Trophoblast cell (in vitro differentiated cells and primary cell): Measurements from ENCODE around the gene CGNL1.

Source experiments
- DNase-seq, 2 donors: peaks; one replicate each; pipeline ENCODE4 v3.0.0-alpha.2; 2016
- H2AFZ ChIP-seq: 2 replicates; pipeline ENCODE4 v1.6.1; 2013; ENCODE audit warnings: low read length, moderate library complexity, mild to moderate bottlenecking; ENCODE audit not compliant: insufficient read depth, poor library complexity
- H2AK5ac ChIP-seq: 2 replicates; pipeline ENCODE4 v1.6.1; 2013; ENCODE audit warnings: mild to moderate bottlenecking, low read length
- H2BK120ac ChIP-seq: 2 replicates; pipeline ENCODE4 v1.6.1; 2013; ENCODE audit warnings: low read length, mild to moderate bottlenecking, moderate library complexity; ENCODE audit not compliant: insufficient read depth, poor library complexity
- H2BK12ac ChIP-seq: 2 replicates; pipeline ENCODE4 v1.6.1; 2013; ENCODE audit warnings: mild to moderate bottlenecking, low read length, moderate library complexity
- H2BK5ac ChIP-seq: 2 replicates; pipeline ENCODE4 v1.6.1; 2013; ENCODE audit warnings: low read length, low read depth, moderate library complexity, mild to moderate bottlenecking; ENCODE audit not compliant: poor library complexity
- H3K14ac ChIP-seq: 2 replicates; pipeline ENCODE4 v1.6.1; 2013; ENCODE audit warnings: mild to moderate bottlenecking, low read length
- H3K18ac ChIP-seq: 2 replicates; pipeline ENCODE4 v1.6.1; 2013; ENCODE audit warnings: mild to moderate bottlenecking, low read length
- H3K23ac ChIP-seq: 2 replicates; pipeline ENCODE4 v1.6.1; 2013; ENCODE audit warnings: low read length
- H3K27ac ChIP-seq: 2 replicates; pipeline ENCODE4 v1.5.1; 2013; ENCODE audit warnings: low read depth, mild to moderate bottlenecking, inconsistent platforms, low read length, moderate library complexity
- H3K27me3 ChIP-seq: 2 replicates; pipeline ENCODE4 v1.6.1; 2013; ENCODE audit warnings: inconsistent platforms, mild to moderate bottlenecking, low read length, moderate library complexity; ENCODE audit not compliant: insufficient read depth
- H3K36me3 ChIP-seq, 2 experiments: 1 replicate in 1 of 2; 2 replicates in 1 of 2; pipeline ENCODE4 v1.6.1; 2013; ENCODE audit warnings: low read length in 2 of 2, mild to moderate bottlenecking in 2 of 2, moderate library complexity in 1 of 2; ENCODE audit not compliant: insufficient read depth in 2 of 2, control insufficient read depth in 1 of 2
- H3K4ac ChIP-seq: 2 replicates; pipeline ENCODE4 v1.6.1; 2013; ENCODE audit warnings: low read depth, mild to moderate bottlenecking, low read length, moderate library complexity
- H3K4me1 ChIP-seq, 2 experiments: 1 replicate in 1 of 2; 2 replicates in 1 of 2; pipeline ENCODE4 v1.6.1; 2013; ENCODE audit warnings: low read length in 2 of 2, mild to moderate bottlenecking in 2 of 2, moderate library complexity in 1 of 2; ENCODE audit not compliant: insufficient read depth in 2 of 2, control insufficient read depth in 1 of 2
- H3K4me2 ChIP-seq: 2 replicates; pipeline ENCODE4 v1.6.1; 2013; ENCODE audit warnings: inconsistent platforms, mild to moderate bottlenecking, low read length, moderate library complexity
- H3K4me3 ChIP-seq: 2 replicates; pipeline ENCODE4 v1.5.1; 2013; ENCODE audit warnings: mild to moderate bottlenecking, low read depth, low read length, inconsistent platforms
- H3K79me1 ChIP-seq: one replicate; pipeline ENCODE4 v1.6.1; 2013; ENCODE audit warnings: low read length
- H3K79me2 ChIP-seq: 2 replicates; pipeline ENCODE4 v1.6.1; 2013; ENCODE audit warnings: low read length, mild to moderate bottlenecking; ENCODE audit not compliant: control insufficient read depth, insufficient read depth, poor library complexity
- H3K9ac ChIP-seq: 2 replicates; pipeline ENCODE4 v1.6.1; 2013; ENCODE audit warnings: mild to moderate bottlenecking, low read length
- H3K9me3 ChIP-seq: 2 replicates; pipeline ENCODE4 v1.6.1; 2013; ENCODE audit warnings: low read depth, mild to moderate bottlenecking, control low read depth, inconsistent platforms, low read length; ENCODE audit not compliant: insufficient read depth
- H4K12ac ChIP-seq: 2 replicates; pipeline ENCODE4 v1.6.1; 2013; ENCODE audit warnings: low read depth, mild to moderate bottlenecking, low read length, moderate library complexity
- H4K8ac ChIP-seq: 2 replicates; pipeline ENCODE4 v1.6.1; 2013; ENCODE audit warnings: low read depth, mild to moderate bottlenecking, low read length, moderate library complexity
- H4K91ac ChIP-seq: one replicate; pipeline ENCODE4 v1.6.1; 2013; ENCODE audit warnings: low read depth, mild to moderate bottlenecking, low read length, moderate library complexity
- WGBS: extraction: QIAGEN DNeasy Blood & Tissue Kit; methylation state at CpG from one replicate; pipeline ENCODE4 v1.1.7; 2013; ENCODE audit warnings: missing lambda C conversion rate; ENCODE audit not compliant: insufficient read length, insufficient coverage; ENCODE audit errors: extremely low coverage; 5-methylcytosine and 5-hydroxymethylcytosine counted together

CGNL1 gene

DNA sequence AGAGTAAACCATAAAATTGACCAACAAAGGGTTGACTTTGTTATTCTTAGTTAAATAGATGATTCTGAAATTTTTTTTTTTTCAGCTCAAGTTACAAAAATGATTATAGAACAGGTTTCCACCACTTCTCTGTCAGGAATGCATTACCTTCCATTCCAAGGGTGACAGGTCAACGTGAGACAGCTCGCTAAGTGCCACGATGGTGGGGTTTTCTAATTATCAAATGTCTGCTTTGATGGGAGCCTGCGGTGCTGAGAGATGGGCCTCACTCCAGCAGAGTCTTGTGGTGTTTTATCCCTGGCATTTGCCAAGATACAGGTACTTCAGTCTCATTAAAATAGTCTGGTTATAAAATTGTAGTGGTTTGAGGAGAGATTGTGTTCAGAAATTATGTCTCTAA is 80.3 kb downstream of the CGNL1 start:
- Histone ChIP-seq H2BK12ac (no peak overlapping the region), H3K4ac (no peak overlapping the region), H3K79me1 (peaks cover 6% of the 10 kb centered on the region), H3K27ac (no peak overlapping the region), H3K79me2 (no peaks in the 10 kb centered on the region), H4K12ac (no peak overlapping the region), H2BK5ac (no peak overlapping the region), H2BK120ac (no peak overlapping the region), H3K9ac (no peak overlapping the region), H3K4me1 (peaks cover 9 to 17% of the 10 kb centered on the region in 2 experiments), H2AFZ (no peak overlapping the region), H3K9me3 (no peaks in the 10 kb centered on the region), H3K27me3 (no peaks in the 10 kb centered on the region), H3K36me3 (peaks cover 0 to 7% of the 10 kb centered on the region in 2 experiments), H3K23ac (no peak overlapping the region), H3K14ac (no peak overlapping the region), H3K4me3 (no peak overlapping the region), H4K8ac (no peak overlapping the region), H4K91ac (no peak overlapping the region), H3K18ac (no peak overlapping the region), H3K4me2 (no peak overlapping the region), H2AK5ac (no peak overlapping the region)
- WGBS = no CpG with 5 or more reads among the region's 4 CpGs
- no peak for DNase-seq

DNA sequence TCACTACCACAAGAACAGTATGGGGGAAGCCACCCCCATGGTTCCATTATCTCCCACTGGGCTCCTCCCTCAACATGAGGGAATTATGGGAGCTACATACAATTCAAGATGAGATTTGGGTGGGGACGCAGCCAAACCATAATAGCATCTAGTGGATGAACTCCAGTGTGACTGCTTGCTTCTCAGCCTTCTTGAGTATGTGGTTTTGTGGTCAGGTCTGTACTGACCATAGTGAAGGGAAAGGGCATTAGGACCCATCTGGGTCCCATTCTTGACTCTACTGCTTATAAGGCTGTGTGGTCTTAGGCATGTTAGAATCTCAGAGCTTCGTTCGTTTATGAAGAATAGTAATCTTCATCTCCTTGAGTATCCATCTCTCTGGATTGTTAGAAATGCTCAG is 81.4 kb downstream of the CGNL1 start:
- Histone ChIP-seq H3K27ac (no peak overlapping the region), H3K18ac (no peak overlapping the region), H4K91ac (no peak overlapping the region), H3K9me3 (no peaks in the 10 kb centered on the region), H3K27me3 (no peaks in the 10 kb centered on the region), H3K4me1 (peaks cover 9 to 17% of the 10 kb centered on the region in 2 experiments), H3K23ac (no peak overlapping the region), H2AK5ac (peak overlapping the region; percentile 1), H3K79me2 (no peaks in the 10 kb centered on the region), H2BK120ac (no peak overlapping the region), H2BK5ac (no peak overlapping the region), H4K12ac (no peak overlapping the region), H3K79me1 (peaks cover 6% of the 10 kb centered on the region), H3K14ac (no peak overlapping the region), H3K4ac (no peak overlapping the region), H2AFZ (no peak overlapping the region), H3K9ac (no peak overlapping the region), H3K36me3 (peaks cover 0 to 6% of the 10 kb centered on the region in 2 experiments), H2BK12ac (peak overlapping the region; percentile 23), H3K4me2 (no peak overlapping the region), H3K4me3 (no peak overlapping the region), H4K8ac (no peak overlapping the region)
- DNase-seq = no peak
- WGBS = no CpG with 5 or more reads among the region's 3 CpGs

GRCh38 chr15:57458356-57458781 is 82.1 kb downstream of the CGNL1 start:
- H2AFZ ChIP-seq = no peak overlapping the region
- no peak overlapping the region for H3K18ac ChIP-seq
- peak; percentile 54 to 82 for DNase-seq
- no peak overlapping the region for H3K4ac ChIP-seq
- WGBS = no CpG with 5 or more reads among the region's 7 CpGs
- H2AK5ac ChIP-seq = no peak overlapping the region
- H3K79me1 ChIP-seq = peaks cover 6% of the 10 kb centered on the region
- H2BK120ac ChIP-seq = no peak overlapping the region
- H3K4me1 ChIP-seq = peaks cover 9 to 17% of the 10 kb centered on the region in 2 experiments
- no peak overlapping the region for H4K12ac ChIP-seq
- no peaks in the 10 kb centered on the region for H3K27me3 ChIP-seq
- H3K36me3 ChIP-seq = peaks cover 0 to 6% of the 10 kb centered on the region in 2 experiments
- no peak overlapping the region for H3K23ac ChIP-seq
- no peak overlapping the region for H3K14ac ChIP-seq
- H3K9ac ChIP-seq = no peak overlapping the region
- no peak overlapping the region for H3K4me2 ChIP-seq
- H3K27ac ChIP-seq = no peak overlapping the region
- H2BK5ac ChIP-seq = no peak overlapping the region
- H3K9me3 ChIP-seq = no peaks in the 10 kb centered on the region
- H4K91ac ChIP-seq = no peak overlapping the region
- no peak overlapping the region for H2BK12ac ChIP-seq
- no peak overlapping the region for H3K4me3 ChIP-seq
- H4K8ac ChIP-seq = no peak overlapping the region
- H3K79me2 ChIP-seq = no peaks in the 10 kb centered on the region

DNA sequence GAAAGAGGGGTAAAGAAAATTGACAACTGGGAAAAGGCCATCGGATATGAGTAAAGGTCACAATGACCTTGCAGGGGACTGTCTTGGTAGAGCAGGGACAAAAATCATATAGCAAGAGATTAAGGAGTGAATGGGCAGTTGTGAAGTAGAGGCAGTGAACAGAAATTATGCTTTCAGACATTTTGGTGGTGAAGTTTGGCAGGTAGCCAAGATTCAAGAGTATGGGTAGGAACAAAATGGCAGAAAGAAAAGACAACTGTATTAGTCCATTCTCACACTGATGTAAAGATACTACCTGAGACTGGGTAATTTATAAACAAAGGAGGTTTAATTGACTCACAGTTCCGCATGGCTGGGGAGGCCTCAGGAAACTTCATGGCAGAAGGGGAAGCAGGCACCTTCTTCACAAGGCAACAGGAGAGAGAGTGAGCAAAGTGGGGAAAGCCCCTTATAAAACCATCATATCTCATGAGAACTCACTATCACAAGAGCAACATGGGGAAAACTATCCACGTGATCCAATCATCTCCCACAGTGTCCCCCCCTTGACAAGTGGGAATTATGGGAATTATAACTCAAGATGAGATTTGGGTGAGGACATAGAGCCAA is 84.0 kb downstream of the CGNL1 start:
- no peak overlapping the region for H3K4me2 ChIP-seq
- no peaks in the 10 kb centered on the region for H3K27me3 ChIP-seq
- H2AFZ ChIP-seq = no peak overlapping the region
- no peak overlapping the region for H2BK5ac ChIP-seq
- H2AK5ac ChIP-seq = no peak overlapping the region
- no peak overlapping the region for H3K4ac ChIP-seq
- H2BK12ac ChIP-seq = no peak overlapping the region
- WGBS = no CpG with 5 or more reads among the region's 3 CpGs
- no peak overlapping the region for H3K9ac ChIP-seq
- no peak overlapping the region for H3K18ac ChIP-seq
- peak overlapping the region; percentile 9 for H2BK120ac ChIP-seq
- H3K14ac ChIP-seq = no peak overlapping the region
- H4K12ac ChIP-seq = no peak overlapping the region
- H3K79me2 ChIP-seq = no peaks in the 10 kb centered on the region
- H4K8ac ChIP-seq = no peak overlapping the region
- H3K27ac ChIP-seq = no peak overlapping the region
- H3K36me3 ChIP-seq = peaks cover 0 to 2% of the 10 kb centered on the region in 2 experiments
- DNase-seq = no peak
- no peaks in the 10 kb centered on the region for H3K9me3 ChIP-seq
- peaks cover 6% of the 10 kb centered on the region for H3K79me1 ChIP-seq
- H3K23ac ChIP-seq = no peak overlapping the region
- no peak overlapping the region for H4K91ac ChIP-seq
- H3K4me3 ChIP-seq = no peak overlapping the region
- H3K4me1 ChIP-seq = peaks cover 9 to 17% of the 10 kb centered on the region in 2 experiments
